NK-92 (cell line): ENCODE data around the gene TCEA2.
"Not testable (repeated sequence)": the region's sequence is repeated elsewhere in the genome, so short reads cannot be mapped to it uniquely, and the experiment has no call there.

Experiments used
- DNase-seq: peaks from one replicate; lab custom pipeline; 2025; ENCODE audit not compliant: unreplicated experiment; lab: John Stamatoyannopoulos, UW

Gene TCEA2

GRCh38 chr20:64105846-64106434, 42.9 kb downstream of the TCEA2 start:
- DNase-seq: no peak

GRCh38 chr20:64106435-64106961, 43.5 kb downstream of the TCEA2 start:
- DNase-seq: no peak

- no peak for DNase-seq
Measured at GRCh38 chr20:64106981-64107735, 44.2 kb downstream of the TCEA2 start, which contains the start of gene NPBWR2. Gene NPBWR2, minus strand, starts transcription at chr20:64107565. Its CDS starts 734 bp downstream, at chr20:64106831.

- DNase-seq: no peak
Measured at GRCh38 chr20:64107736-64108457, 44.9 kb downstream of the TCEA2 start.

- no peak for DNase-seq
Measured at GRCh38 chr20:64108731-64109681, 46.0 kb downstream of the TCEA2 start.

- no peak for DNase-seq
Measured at GRCh38 chr20:64109831-64110391, 46.9 kb downstream of the TCEA2 start.

GRCh38 chr20:64110411-64111068, 47.5 kb downstream of the TCEA2 start:
- no peak for DNase-seq

- DNase-seq: no peak
Measured at GRCh38 chr20:64111841-64112641, 49.0 kb downstream of the TCEA2 start.

GRCh38 chr20:64112691-64113443, 49.9 kb downstream of the TCEA2 start:
- no peak for DNase-seq

- DNase-seq: no peak
Measured at GRCh38 chr20:64113444-64113775, 50.4 kb downstream of the TCEA2 start.

GRCh38 chr20:64113796-64114355, 50.9 kb downstream of the TCEA2 start:
- DNase-seq: no peak

- no peak for DNase-seq
Measured at GRCh38 chr20:64114356-64114971, 51.5 kb downstream of the TCEA2 start.

GRCh38 chr20:64115171-64115911, 52.3 kb downstream of the TCEA2 start:
- no peak for DNase-seq

GRCh38 chr20:64116016-64116415, 53.0 kb downstream of the TCEA2 start:
- DNase-seq: no peak

- no peak for DNase-seq
Measured at GRCh38 chr20:64116541-64117431, 53.8 kb downstream of the TCEA2 start.

GRCh38 chr20:64117432-64117777, 54.4 kb downstream of the TCEA2 start:
- DNase-seq: not testable (repeated sequence)
